Pancreas (tissue), 10 donors: Measurements from ENCODE around the gene MIER3. TPM values are rescaled to one million over a fixed set of nuclear protein-coding genes. Genes with fewer than 3 reads are reported as not detected.

Experiments used
- ATAC-seq, 4 donors: fragments of 200-7000 bp; cut with Tn5 transposase; one replicate each; pipeline versions ENCODE4 v1.8.0 to v1.9.1; 2020; ENCODE audit warnings: mild to moderate bottlenecking in 4 of 4, moderate library complexity in 4 of 4
- DNase-seq, 6 donors: peaks; one replicate each; pipeline ENCODE4 v3.0.0-alpha.2; 2020
- FAIRE-seq: peaks from 2 replicates; lab custom pipeline; 2012; peaks lifted over from hg19 to GRCh38; lab: Jason Lieb, UNC
- H3K27ac ChIP-seq, 4 donors: fragments of 200-600 bp; sonication (generic); 1 replicate in 3 of 4; 2 replicates in 1 of 4; pipeline versions ENCODE4 v1.5.0 to v1.8.0; 2020
- H3K27me3 ChIP-seq, 4 donors: fragments of 200-600 bp; one replicate each; pipeline ENCODE4 v1.8.0; 2021
- H3K36me3 ChIP-seq, 3 donors: fragments of 200-600 bp; sonication (generic) in 1 of 3; one replicate each; pipeline versions ENCODE4 v1.5.0 to v1.8.0; 2020 to 2021
- H3K4me1 ChIP-seq, 3 donors: fragments of 200-600 bp; one replicate each; pipeline ENCODE4 v1.8.0; 2021
- H3K4me3 ChIP-seq, 4 donors: fragments of 200-600 bp; sonication (generic) in 2 of 4; one replicate each; pipeline versions ENCODE4 v1.5.0 to v1.8.0; 2020 to 2021
- H3K9me3 ChIP-seq, 4 donors: fragments of 200-600 bp; one replicate each; pipeline ENCODE4 v1.8.0; 2021
- CTCF ChIP-seq, 4 donors: fragments of 200-600 bp; sonication (generic) in 3 of 4; IDR thresholded peaks; one replicate each; pipeline versions ENCODE4 v1.5.0 to v1.8.0; 2021; ENCODE audit warnings: antibody characterized with exemption in 4 of 4
- WGBS, 2 donors: extraction: QIAGEN DNeasy Blood & Tissue Kit; methylation state at CpG; one replicate each; pipeline ENCODE4 v1.1.7; 2013; 5-methylcytosine and 5-hydroxymethylcytosine counted together
- intact Hi-C, 3 donors: fragments of 100-400 bp; cut with DNase I; formaldehyde crosslinking; loops; one replicate each; pipeline versions ENCODE4 v1.11.1 to v1.14.2; 2022
- polyA plus RNA-seq, 2 donors: library from polyadenylated mRNA; stranded (reverse); fragments of 200-250 nt; gene quantifications; one replicate each; pipeline ENCODE4 v1.2.3, GENCODE V29; 2013
- total RNA-seq, 6 donors: library from RNA; stranded (reverse); fragmentation: NEBNext Ultra II Directional in 4 of 6; extraction: Animal tissue kit (Norgen Biotek cat#: 25700) in 4 of 6; gene quantifications; one replicate each; pipeline versions ENCODE4 v1.2.1 to v1.2.4, GENCODE V29; 2021 to 2023
- donor health status: healthy with polysubstance abuse.
- donor health status: DM: no; HTN: no; CAD: no; lungs with moderate emphysema.
- donor health status: DM: no; HTN: no; CAD: no.
- donor health status: control.
- donor health status: control.
- donor health status: Bipolar disorder and iron deficiency.
- donor health status: DM: yes; HTN: yes; CAD: no.
- donor health status: DM: no; HTN: no; CAD: no.
- donor health status: DM: no; HTN: no; CAD: no.
- donor health status: DM: yes; HTN: yes; CAD: no.

MIER3 gene
- total and polyA plus RNA-seq, 8 donors, result 3.8 to 16.3 (median 8.0) TPM

GRCh38 chr5:56977021-56977420 lies 25.1 kb upstream of the MIER3 start:
- no peak for TF ChIP-seq CTCF (IDR thresholded peaks at IDR 0.05)
- H3K36me3 ChIP-seq, result no peaks in the 10 kb centered on the region
- no peaks in the 10 kb centered on the region for H3K4me1 ChIP-seq
- H3K27me3 ChIP-seq, result peaks cover 0 to 4% (median 0%) of the 10 kb centered on the region in 4 donors
- FAIRE-seq (no peak), ATAC-seq (no peak), DNase-seq (no peak)
- no peak overlapping the region for H3K4me3 ChIP-seq
- H3K27ac ChIP-seq, result no peak overlapping the region
- intact Hi-C loops, result no loop called here
- no peaks in the 10 kb centered on the region for H3K9me3 ChIP-seq
- 94 to 96% methylated on average over 3 of the region's 3 CpGs for WGBS, 2 donors

- DNase-seq, result no peak
- intact Hi-C loops, result no loop called here
- ATAC-seq, result no peak
- FAIRE-seq, result no peak
- Histone ChIP-seq H3K4me1 (no peaks in the 10 kb centered on the region), H3K4me3 (no peak overlapping the region), H3K36me3 (no peaks in the 10 kb centered on the region), H3K9me3 (no peaks in the 10 kb centered on the region), H3K27ac (no peak overlapping the region), H3K27me3 (peaks cover 0 to 5% (median 2%) of the 10 kb centered on the region in 4 donors)
- no peak for TF ChIP-seq CTCF (IDR thresholded peaks at IDR 0.05)
- 53 to 63% methylated on average over 2 of the region's 2 CpGs for WGBS, 2 donors
Observed at GRCh38 chr5:56974241-56974640, 22.3 kb upstream of the MIER3 start.

- H3K4me1 ChIP-seq, result no peaks in the 10 kb centered on the region
- no peaks in the 10 kb centered on the region for H3K9me3 ChIP-seq
- no peak overlapping the region for H3K4me3 ChIP-seq
- FAIRE-seq (no peak), ATAC-seq (no peak), DNase-seq (no peak)
- WGBS, 2 donors, result 61 to 63% methylated on average over 6 of the region's 6 CpGs
- no peak for TF ChIP-seq CTCF (IDR thresholded peaks at IDR 0.05)
- peaks cover 0 to 5% (median 2%) of the 10 kb centered on the region in 4 donors for H3K27me3 ChIP-seq
- H3K36me3 ChIP-seq, result no peaks in the 10 kb centered on the region
- H3K27ac ChIP-seq, result no peak overlapping the region
- intact Hi-C loops, result no loop called here
Observed at GRCh38 chr5:56973473-56973872, 21.6 kb upstream of the MIER3 start.

- Histone ChIP-seq H3K27ac (no peak overlapping the region), H3K27me3 (peaks cover 0 to 5% (median 2%) of the 10 kb centered on the region in 4 donors), H3K4me1 (no peaks in the 10 kb centered on the region), H3K9me3 (no peaks in the 10 kb centered on the region), H3K36me3 (no peaks in the 10 kb centered on the region), H3K4me3 (no peak overlapping the region)
- intact Hi-C loops, result no loop called here
- DNase-seq (no peak), FAIRE-seq (no peak), ATAC-seq (no peak)
- 27 to 38% methylated on average over 3 of the region's 3 CpGs for WGBS, 2 donors
- no peak for TF ChIP-seq CTCF (IDR thresholded peaks at IDR 0.05)
Observed at GRCh38 chr5:56971275-56971674, 19.4 kb upstream of the MIER3 start.

- 79 to 88% methylated on average over 2 of the region's 2 CpGs for WGBS, 2 donors
- no peaks in the 10 kb centered on the region for H3K9me3 ChIP-seq
- intact Hi-C loops, result no loop called here
- ATAC-seq, result no peak
- H3K4me1 ChIP-seq, result no peaks in the 10 kb centered on the region
- no peak for TF ChIP-seq CTCF (IDR thresholded peaks at IDR 0.05)
- no peaks in the 10 kb centered on the region for H3K36me3 ChIP-seq
- no peak for FAIRE-seq
- no peak for DNase-seq
- H3K4me3 ChIP-seq, result no peak overlapping the region
- H3K27ac ChIP-seq, result no peak overlapping the region
- no peaks in the 10 kb centered on the region for H3K27me3 ChIP-seq
Observed at GRCh38 chr5:56964173-56964572, 12.2 kb upstream of the MIER3 start.
